Activated CD8-positive, alpha-beta T cell treated with anti-CD3 and anti-CD28 coated beads, Interleukin-2, amount 10 ng/mL, durations not matched to agents 7 days and 5 days (primary cell): ENCODE data around the gene RND1. TPM values are rescaled to one million over a fixed set of nuclear protein-coding genes. Genes with fewer than 3 reads are reported as not detected.
"Not testable (repeated sequence)": the region's sequence is repeated elsewhere in the genome, so short reads cannot be mapped to it uniquely, and the experiment has no call there.

Experiments
- ATAC-seq: fragments of 150-1000 bp; cut with Tn5 transposase; one replicate; pipeline ENCODE4 v1.10.0; 2021; ENCODE audit warnings: moderate library complexity
- CTCF ChIA-PET: fragments of 350-600 bp; sonication (Branson Sonifier 250); formaldehyde crosslinking; loops from one replicate; lab custom pipeline; 2021; ENCODE audit warnings: antibody characterized with exemption; lab: Charles Lee
- POLR2A ChIA-PET: fragments of 350-600 bp; sonication (Branson Sonifier 250); formaldehyde crosslinking; loops from one replicate; lab custom pipeline; 2021; ENCODE audit warnings: antibody characterized with exemption; lab: Charles Lee
- DNase-seq: peaks from one replicate; pipeline ENCODE4 v3.0.0-alpha.2; 2020
- H3K27ac Mint-ChIP-seq: one replicate; pipeline ENCODE4 v1.8.0; 2021; ENCODE audit warnings: mild to moderate bottlenecking, mixed read lengths
- H3K27me3 Mint-ChIP-seq: one replicate; pipeline ENCODE4 v1.8.0; 2021; ENCODE audit warnings: low read depth, mixed read lengths
- H3K36me3 Mint-ChIP-seq: one replicate; pipeline ENCODE4 v1.8.0; 2021; ENCODE audit warnings: low read depth, mixed read lengths
- H3K4me1 Mint-ChIP-seq: one replicate; pipeline ENCODE4 v1.8.0; 2021; ENCODE audit warnings: low read depth, mixed read lengths
- H3K4me3 Mint-ChIP-seq: one replicate; pipeline ENCODE4 v1.8.0; 2021; ENCODE audit warnings: mild to moderate bottlenecking, mixed read lengths
- H3K9me3 Mint-ChIP-seq: one replicate; pipeline ENCODE4 v1.8.0; 2022; ENCODE audit warnings: mixed read lengths; ENCODE audit not compliant: insufficient read depth
- total RNA-seq, 2 experiments: library from RNA; stranded (reverse); gene quantifications; one replicate each; pipeline ENCODE4 v1.2.3, GENCODE V29; 2021

The RND1 gene
- total RNA-seq, 2 experiments from 2014 or later = 1.4 to 2.5 TPM

DNA sequence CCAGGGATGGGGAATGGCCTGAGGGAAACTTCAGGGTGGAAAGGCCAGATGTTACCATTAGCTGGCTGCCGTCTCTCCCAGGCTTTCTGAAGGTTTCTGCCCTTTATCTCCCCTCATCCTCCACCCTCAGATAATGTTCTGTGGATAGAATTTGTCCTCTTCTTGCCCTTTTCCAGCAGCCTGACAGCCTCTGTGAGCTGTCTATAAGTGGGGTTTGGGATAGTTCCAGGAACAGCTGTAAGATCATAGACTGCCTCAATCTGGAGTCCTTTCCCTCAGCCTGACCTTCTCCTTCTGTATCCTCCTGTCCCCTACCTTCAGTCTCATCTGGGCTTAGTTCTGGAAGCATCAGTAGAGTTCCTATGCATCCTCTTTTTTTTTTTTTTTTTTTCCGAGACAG is 2.8 kb upstream of the RND1 start:
- Mint-ChIP-seq H3K9me3 (no peaks in the 10 kb centered on the region), H3K4me1 (peaks cover 23% of the 10 kb centered on the region), H3K27ac (no peak overlapping the region), H3K36me3 (no peaks in the 10 kb centered on the region), H3K27me3 (peaks cover 25% of the 10 kb centered on the region), H3K4me3 (no peak overlapping the region)
- no peak for ATAC-seq
- CTCF ChIA-PET = interaction anchor here (1.2 to 7.6 kb wide), 8 partner anchors 13 to 175 kb away, joined by 3 to 83 read pairs (median 5); partner anchors contain the start of gene DDX23
- DNase-seq = no peak
- POLR2A ChIA-PET = no interaction called here

DNA sequence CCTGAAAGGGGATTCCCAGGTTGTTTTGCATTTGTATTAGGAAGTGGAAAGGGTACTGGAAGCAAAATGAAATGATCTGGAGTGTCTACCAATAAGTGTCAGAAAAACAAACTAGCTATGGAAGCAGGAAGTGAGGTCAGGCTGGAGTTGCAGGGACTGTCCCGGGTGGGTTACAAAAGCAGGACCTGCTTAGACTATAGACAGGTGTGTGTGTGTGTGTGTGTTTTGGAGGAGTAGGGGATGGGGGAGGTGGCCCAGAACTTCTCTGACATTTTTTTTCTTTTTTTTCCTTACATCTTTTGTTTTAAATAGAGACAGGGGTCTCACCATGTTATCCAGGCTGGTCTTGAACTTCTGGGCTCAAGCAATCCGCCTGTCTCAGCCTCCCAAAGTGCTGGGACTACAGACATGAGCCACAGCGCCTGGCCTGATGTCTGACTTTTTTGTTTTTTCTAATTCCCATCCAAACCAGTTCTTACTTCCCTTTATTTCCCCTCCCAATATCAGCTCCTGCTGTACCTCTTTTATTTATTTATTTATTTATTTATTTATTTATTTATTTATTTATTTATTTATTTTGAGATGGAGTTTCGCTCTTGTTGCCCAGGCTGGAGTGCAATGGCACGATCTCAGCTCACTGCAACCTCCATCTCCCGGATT is 512 bp upstream of the RND1 start:
- no peak for DNase-seq
- peak overlapping the region; percentile 71 for H3K27ac Mint-ChIP-seq
- peaks cover 26% of the 10 kb centered on the region for H3K27me3 Mint-ChIP-seq
- H3K9me3 Mint-ChIP-seq = no peaks in the 10 kb centered on the region
- CTCF ChIA-PET = interaction anchor here (0.7 to 7.6 kb wide), 12 partner anchors 13 to 586 kb away, joined by 3 to 83 read pairs (median 5); partner anchors contain the start of genes DDX23 and WNT1
- peak; percentile 41 for ATAC-seq
- POLR2A ChIA-PET = interaction anchor here (0.9 to 4.2 kb wide), 6 partner anchors 14 to 59 kb away, joined by 3 to 43 read pairs (median 6); partner anchors contain the start of genes DDX23 and FKBP11
- H3K36me3 Mint-ChIP-seq = no peaks in the 10 kb centered on the region
- peaks cover 23% of the 10 kb centered on the region for H3K4me1 Mint-ChIP-seq
- H3K4me3 Mint-ChIP-seq = peak overlapping the region; percentile 81

DNA sequence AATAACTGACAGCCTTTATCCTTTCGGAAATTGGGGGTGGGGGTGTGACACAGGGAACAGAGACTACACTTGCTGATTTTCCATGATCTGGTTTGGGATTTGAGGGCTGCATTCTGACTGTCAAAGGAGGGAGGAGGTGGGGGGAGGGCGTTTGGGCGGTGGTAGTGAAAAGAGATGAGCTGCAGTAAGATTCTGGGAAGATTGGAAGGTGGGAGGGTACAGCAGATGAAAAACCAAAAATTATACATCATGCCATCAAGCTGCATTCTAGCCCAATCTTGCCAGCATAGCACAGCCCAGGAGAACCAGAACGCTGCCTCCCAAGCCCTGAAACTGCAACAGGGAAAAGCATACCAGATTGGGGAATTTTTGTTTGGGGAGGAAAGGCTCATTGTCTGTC is 2.4 kb downstream of the RND1 start:
- Mint-ChIP-seq H3K9me3 (no peaks in the 10 kb centered on the region), H3K4me1 (peaks cover 23% of the 10 kb centered on the region), H3K27me3 (peaks cover 24% of the 10 kb centered on the region), H3K36me3 (peaks cover 1% of the 10 kb centered on the region), H3K27ac (no peak overlapping the region), H3K4me3 (no peak overlapping the region)
- DNase-seq (no peak), ATAC-seq (no peak)
- ChIA-PET POLR2A (interaction anchor here (4.2 kb wide), 1 partner anchor 11 kb away, joined by 43 read pairs; the partner anchor contains the start of gene DDX23), CTCF (interaction anchor here (0.9 to 7.6 kb wide), 2 partner anchors 10 to 125 kb away, joined by 4 to 83 read pairs; partner anchors contain the start of gene DDX23)

DNA sequence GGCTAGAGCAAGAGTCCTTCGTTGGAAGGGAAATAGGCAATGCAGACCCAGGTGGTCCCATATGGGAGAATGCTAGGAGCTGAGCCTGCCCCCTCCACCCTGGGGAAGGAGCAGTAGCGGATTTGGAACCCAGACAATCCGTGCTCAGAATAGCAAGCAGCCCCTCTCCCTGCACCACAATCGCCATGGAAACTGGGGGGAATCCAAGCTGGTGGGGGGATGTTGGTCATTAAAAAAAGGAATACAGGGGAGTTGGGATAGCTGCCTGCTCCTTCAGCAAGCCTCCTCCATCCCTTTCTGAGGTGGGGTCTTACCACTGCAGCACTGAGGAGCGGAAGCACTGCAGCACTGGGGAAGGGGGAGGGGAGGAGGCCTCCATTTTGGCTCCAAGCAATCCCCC is 2.9 kb downstream of the RND1 start:
- ChIA-PET POLR2A (interaction anchor here (1.6 kb wide), 1 partner anchor 268 kb away, joined by 4 read pairs; the partner anchor contains the start of gene TUBA1B), CTCF (interaction anchor here (0.9 to 7.6 kb wide), 2 partner anchors 10 to 126 kb away, joined by 4 to 83 read pairs; partner anchors contain the start of gene DDX23)
- Mint-ChIP-seq H3K27me3 (peaks cover 24% of the 10 kb centered on the region), H3K4me3 (no peak overlapping the region), H3K36me3 (peaks cover 1% of the 10 kb centered on the region), H3K9me3 (no peaks in the 10 kb centered on the region), H3K27ac (no peak overlapping the region), H3K4me1 (peaks cover 23% of the 10 kb centered on the region)
- no peak for DNase-seq
- ATAC-seq = no peak

DNA sequence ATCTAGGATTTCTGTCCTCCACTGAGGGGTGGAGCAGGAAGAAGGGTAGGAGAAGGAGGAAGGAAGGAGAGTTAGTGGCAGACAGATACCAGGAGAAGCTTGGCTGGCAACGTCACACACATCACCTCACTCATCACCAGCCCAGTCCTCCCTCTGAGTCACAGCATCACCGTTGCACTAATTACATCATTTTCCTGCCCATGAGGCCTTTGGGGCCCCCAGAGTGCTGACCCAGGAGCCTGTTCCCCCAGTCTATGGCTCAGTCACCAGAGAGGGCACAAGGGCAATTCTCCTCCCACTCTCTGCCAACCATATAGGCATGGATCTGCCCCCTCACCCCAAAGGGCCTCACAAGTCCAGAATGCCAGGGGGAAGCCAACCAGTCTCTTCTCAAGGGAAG is 4.6 kb downstream of the RND1 start:
- CTCF ChIA-PET = interaction anchor here (1.2 to 7.6 kb wide), 3 partner anchors 8 to 30 kb away, joined by 3 to 83 read pairs (median 6); partner anchors contain the start of gene DDX23
- ATAC-seq (no peak), DNase-seq (no peak)
- no peaks in the 10 kb centered on the region for H3K9me3 Mint-ChIP-seq
- peaks cover 1% of the 10 kb centered on the region for H3K36me3 Mint-ChIP-seq
- H3K27ac Mint-ChIP-seq = no peak overlapping the region
- H3K4me3 Mint-ChIP-seq = no peak overlapping the region
- H3K4me1 Mint-ChIP-seq = peaks cover 21% of the 10 kb centered on the region
- POLR2A ChIA-PET = interaction anchor here (1.9 kb wide), 1 partner anchor 9 kb away, joined by 7 read pairs; the partner anchor contains the start of gene DDX23
- H3K27me3 Mint-ChIP-seq = peaks cover 24% of the 10 kb centered on the region

DNA sequence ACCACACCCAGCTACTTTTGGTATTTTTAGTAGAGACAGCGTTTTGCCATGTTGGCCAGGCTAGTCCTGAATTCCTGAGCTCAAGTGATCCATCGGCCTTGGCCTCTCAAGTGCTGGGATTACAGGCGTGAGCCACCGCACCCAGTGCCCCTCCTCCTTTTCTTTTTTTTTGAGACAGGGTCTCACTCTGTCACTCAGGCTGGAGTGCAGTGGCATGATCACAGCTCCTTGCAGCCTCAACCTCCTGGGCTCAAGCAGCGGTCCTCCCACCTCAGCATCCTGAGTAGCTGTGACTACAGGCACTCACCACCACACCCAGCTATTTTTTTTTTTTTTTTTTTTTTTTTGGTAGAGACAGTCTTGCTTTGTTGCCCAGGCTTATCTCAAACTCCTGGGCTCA is 5.4 kb downstream of the RND1 start:
- not testable (repeated sequence) for H3K9me3 Mint-ChIP-seq, H3K36me3 Mint-ChIP-seq, H3K4me3 Mint-ChIP-seq, H3K27ac Mint-ChIP-seq, DNase-seq, ATAC-seq
- POLR2A ChIA-PET = interaction anchor here (1.9 kb wide), 1 partner anchor 8 kb away, joined by 7 read pairs; the partner anchor contains the start of gene DDX23
- peaks cover 24% of the 10 kb centered on the region for H3K27me3 Mint-ChIP-seq
- H3K4me1 Mint-ChIP-seq = peaks cover 14% of the 10 kb centered on the region
- CTCF ChIA-PET = interaction anchor here (1.1 to 1.7 kb wide), 4 partner anchors 30 to 117 kb away, joined by 3 to 6 read pairs (median 4); no protein-coding TSS in a partner anchor

DNA sequence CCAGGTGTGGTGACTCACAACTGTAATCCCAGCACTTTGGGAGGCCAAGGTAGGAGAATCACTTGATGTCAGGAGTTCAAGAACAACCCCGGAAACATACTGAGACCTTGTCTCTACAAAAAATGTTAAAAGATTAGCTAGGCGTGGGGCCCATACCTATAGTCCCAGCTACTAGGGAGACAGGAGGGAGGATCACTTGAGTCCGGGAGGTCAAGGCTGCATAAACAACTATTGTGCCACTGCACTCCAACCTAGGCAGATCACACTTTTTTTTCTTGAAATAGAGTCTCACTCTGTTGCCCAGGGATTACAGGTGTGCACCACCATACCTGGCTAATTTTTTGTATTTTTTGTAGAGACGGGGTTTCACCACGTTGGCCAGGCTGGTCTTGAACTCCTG is 6.1 kb downstream of the RND1 start:
- H3K36me3 Mint-ChIP-seq = peaks cover 1% of the 10 kb centered on the region
- ChIA-PET POLR2A (no interaction called here), CTCF (interaction anchor here (1.1 to 10.5 kb wide), 4 partner anchors 31 to 118 kb away, joined by 3 to 260 read pairs (median 5); no protein-coding TSS in a partner anchor)
- DNase-seq (no peak), ATAC-seq (no peak)
- no peaks in the 10 kb centered on the region for H3K9me3 Mint-ChIP-seq
- no peak overlapping the region for H3K27ac Mint-ChIP-seq
- H3K4me3 Mint-ChIP-seq = no peak overlapping the region
- peaks cover 20% of the 10 kb centered on the region for H3K27me3 Mint-ChIP-seq
- peaks cover 8% of the 10 kb centered on the region for H3K4me1 Mint-ChIP-seq

DNA sequence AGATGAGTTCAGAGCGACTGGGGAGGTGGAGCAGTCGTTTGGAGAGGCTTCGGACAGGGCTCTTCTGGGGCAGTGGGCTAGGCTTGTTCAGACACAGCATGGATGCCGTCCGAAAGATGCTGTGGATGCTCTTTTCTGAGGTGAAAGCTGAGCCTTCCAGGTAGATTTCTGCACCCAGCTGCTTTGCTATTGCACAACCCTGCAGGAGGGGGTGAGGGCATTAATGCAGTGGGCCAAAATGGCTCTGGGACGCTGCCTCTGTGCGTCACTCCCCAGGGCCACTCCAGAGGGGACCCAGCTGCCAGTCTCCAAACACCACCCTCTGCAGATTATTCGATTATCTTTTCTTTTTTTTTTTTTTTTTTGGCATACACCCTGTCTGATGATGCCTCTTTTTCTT is 7.6 kb downstream of the RND1 start:
- POLR2A ChIA-PET = no interaction called here
- Mint-ChIP-seq H3K36me3 (peaks cover 1% of the 10 kb centered on the region), H3K27me3 (peaks cover 4% of the 10 kb centered on the region), H3K4me1 (peaks cover 6% of the 10 kb centered on the region), H3K9me3 (no peaks in the 10 kb centered on the region), H3K4me3 (no peak overlapping the region), H3K27ac (no peak overlapping the region)
- DNase-seq (no peak), ATAC-seq (no peak)
- CTCF ChIA-PET = interaction anchor here (10.5 kb wide), 1 partner anchor 32 kb away, joined by 260 read pairs; no protein-coding TSS in a partner anchor

DNA sequence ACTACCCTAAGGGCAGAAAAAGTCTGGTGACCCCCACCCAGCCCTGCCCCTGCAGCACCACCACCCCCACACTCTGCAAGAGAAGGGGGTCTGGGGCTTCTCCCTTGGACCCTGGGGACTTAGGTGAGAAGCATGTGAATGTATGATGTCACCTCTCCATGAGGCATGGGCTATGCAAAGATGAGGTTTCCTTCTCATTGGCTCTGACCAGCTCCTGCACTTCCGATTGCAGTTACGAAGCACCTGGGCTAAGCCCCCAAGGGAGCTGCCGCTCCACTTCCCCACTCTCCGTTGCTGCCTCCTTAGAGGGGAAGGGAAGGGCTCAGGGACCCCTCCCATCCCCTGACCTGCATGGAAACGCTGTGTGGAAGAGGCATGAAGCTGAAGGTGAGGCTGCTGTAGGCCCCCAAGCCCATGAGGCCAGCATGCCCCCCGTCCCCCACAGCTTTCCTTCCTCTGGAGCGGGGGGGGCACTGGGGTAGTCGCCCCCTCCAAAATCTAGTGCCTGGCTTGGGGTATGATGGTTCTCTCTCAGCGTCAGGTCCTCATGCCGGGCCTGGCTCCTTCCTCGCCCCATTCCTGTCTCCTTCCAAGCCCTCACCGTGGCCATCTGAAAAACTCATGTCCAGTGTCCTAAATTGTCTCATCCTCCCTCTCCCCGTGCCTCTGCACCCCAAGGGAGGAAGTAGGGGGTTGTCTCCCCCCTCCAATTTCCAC is 8.2 kb downstream of the RND1 start:
- ChIA-PET POLR2A (no interaction called here), CTCF (interaction anchor here (1.4 to 10.5 kb wide), 3 partner anchors 33 to 138 kb away, joined by 3 to 260 read pairs (median 59); partner anchors contain the start of gene WNT1)
- Mint-ChIP-seq H3K4me1 (peaks cover 10% of the 10 kb centered on the region), H3K36me3 (peaks cover 1% of the 10 kb centered on the region), H3K27me3 (peaks cover 1% of the 10 kb centered on the region), H3K4me3 (no peak overlapping the region), H3K9me3 (no peaks in the 10 kb centered on the region), H3K27ac (no peak overlapping the region)
- DNase-seq (no peak), ATAC-seq (no peak)

DNA sequence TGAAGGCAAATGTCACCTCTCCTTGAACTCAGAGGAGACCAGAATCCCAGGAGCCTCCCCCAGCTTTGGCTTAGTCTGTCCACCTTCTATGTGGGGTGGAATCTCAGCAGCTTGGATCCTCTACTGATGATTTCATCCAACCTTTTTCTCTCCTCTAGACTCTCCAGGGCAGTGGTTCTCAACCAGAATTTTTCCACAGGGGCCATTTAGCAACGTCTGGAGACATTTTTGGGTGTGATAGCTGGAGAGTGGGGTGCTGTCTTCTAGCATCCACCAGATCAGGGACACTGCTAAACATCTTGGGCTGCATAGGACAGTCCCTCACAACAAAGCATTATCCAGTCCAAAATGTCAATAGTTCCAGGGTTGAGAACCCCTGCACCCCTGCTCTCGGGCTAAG is 9.3 kb downstream of the RND1 start:
- CTCF ChIA-PET = interaction anchor here (0.7 to 10.5 kb wide), 6 partner anchors 34 to 139 kb away, joined by 3 to 260 read pairs (median 5); partner anchors contain the start of gene WNT1
- POLR2A ChIA-PET = no interaction called here
- H3K27ac Mint-ChIP-seq = no peak overlapping the region
- ATAC-seq = no peak
- no peaks in the 10 kb centered on the region for H3K9me3 Mint-ChIP-seq
- no peak for DNase-seq
- H3K4me3 Mint-ChIP-seq = no peak overlapping the region
- peaks cover 10% of the 10 kb centered on the region for H3K4me1 Mint-ChIP-seq
- H3K36me3 Mint-ChIP-seq = peaks cover 5% of the 10 kb centered on the region
- no peaks in the 10 kb centered on the region for H3K27me3 Mint-ChIP-seq

DNA sequence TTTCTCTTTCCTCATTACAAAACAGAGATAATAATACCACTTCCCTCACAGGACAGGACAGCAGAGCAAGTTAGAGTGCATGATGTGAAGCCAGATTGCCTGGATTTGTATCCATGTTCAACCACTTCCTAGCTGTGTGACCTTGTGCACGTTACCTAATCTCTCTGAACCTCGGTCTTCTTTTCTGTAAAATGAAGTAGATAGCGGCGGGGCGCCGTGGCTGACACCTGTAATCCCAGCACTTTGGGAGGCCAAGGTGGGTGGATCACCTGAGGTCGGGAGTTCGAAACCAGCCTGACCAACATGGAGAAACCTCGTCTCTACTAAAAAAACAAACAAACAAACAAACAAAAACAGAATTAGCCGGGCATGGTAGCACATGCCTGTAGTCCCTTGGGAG is 10.7 kb downstream of the RND1 start:
- H3K27ac Mint-ChIP-seq, H3K9me3 Mint-ChIP-seq, POLR2A ChIA-PET, H3K4me3 Mint-ChIP-seq, DNase-seq, H3K27me3 Mint-ChIP-seq, ATAC-seq: not testable (repeated sequence)
- peaks cover 20% of the 10 kb centered on the region for H3K36me3 Mint-ChIP-seq
- H3K4me1 Mint-ChIP-seq = peaks cover 22% of the 10 kb centered on the region
- CTCF ChIA-PET = interaction anchor here (3.0 to 10.5 kb wide), 8 partner anchors 10 to 134 kb away, joined by 21 to 260 read pairs (median 53); partner anchors contain the start of genes FKBP11, RND1 and WNT1
